PC-9 (cell line): Measurements from ENCODE around the gene DPEP1. TPM values are rescaled to one million over a fixed set of nuclear protein-coding genes. Genes with fewer than 3 reads are reported as not detected.
A peak's percentile ranks its signal among the peaks of the same experiment; 100 is the strongest.

ENCODE experiments used
- BruUV-seq: library from RNA; stranded (reverse); fragments of 400-500 nt; replicated peaks from 2 replicates; lab custom pipeline; 2021; lab: Mats Ljungman, UMichigan
- CTCF ChIA-PET: fragments of 300-600 bp; sonication (Branson Sonifier 250); formaldehyde crosslinking; loops from one replicate; lab custom pipeline; 2022; ENCODE audit warnings: antibody characterized with exemption; lab: Charles Lee
- POLR2A ChIA-PET: fragments of 300-600 bp; sonication (Branson Sonifier 250); formaldehyde crosslinking; loops from one replicate; lab custom pipeline; 2022; ENCODE audit warnings: antibody characterized with exemption; ENCODE audit not compliant: unreplicated experiment; lab: Charles Lee
- DNase-seq, 2 experiments: peaks; one replicate each; pipeline versions ENCODE4 v3.0.0 to v3.0.0-alpha.2; 2015 to 2022; ENCODE audit warnings: mixed read lengths in 1 of 2
- H2AFZ ChIP-seq: fragments of 200-600 bp; sonication (generic); 2 replicates; pipeline ENCODE4 v1.8.1; 2017; ENCODE audit warnings: antibody characterized with exemption
- H3F3A ChIP-seq: fragments of 200-600 bp; sonication (generic); 2 replicates; pipeline ENCODE4 v1.8.1; 2017; ENCODE audit warnings: antibody characterized with exemption, mild to moderate bottlenecking, low read depth; ENCODE audit not compliant: insufficient read depth
- H3K27ac ChIP-seq: fragments of 200-600 bp; sonication (generic); 2 replicates; pipeline ENCODE4 v1.6.1; 2016; ENCODE audit warnings: mixed run types
- H3K27me3 ChIP-seq: fragments of 200-600 bp; sonication (generic); 2 replicates; pipeline ENCODE4 v1.6.1; 2016; ENCODE audit warnings: low read depth, mixed run types; ENCODE audit not compliant: insufficient read depth
- H3K36me3 ChIP-seq: fragments of 200-600 bp; sonication (generic); 2 replicates; pipeline ENCODE4 v1.6.1; 2016; ENCODE audit warnings: low read depth, mixed run types
- H3K4me1 ChIP-seq: fragments of 200-600 bp; sonication (generic); replicated peaks from 2 replicates; pipeline ENCODE4 v1.6.1; 2016; ENCODE audit warnings: mixed run types; ENCODE audit not compliant: insufficient read depth
- H3K4me2 ChIP-seq: fragments of 200-600 bp; sonication (generic); 2 replicates; pipeline ENCODE4 v1.6.1; 2017; ENCODE audit warnings: mixed run types
- H3K4me3 ChIP-seq: fragments of 200-600 bp; sonication (generic); 2 replicates; pipeline ENCODE4 v1.6.1; 2016; ENCODE audit warnings: mixed run types
- H3K79me2 ChIP-seq: fragments of 200-600 bp; sonication (generic); 2 replicates; pipeline ENCODE4 v1.6.1; 2017; ENCODE audit warnings: low read depth, mixed run types
- H3K9me2 ChIP-seq: fragments of 200-600 bp; sonication (generic); 2 replicates; pipeline ENCODE4 v1.8.1; 2017; ENCODE audit warnings: mild to moderate bottlenecking; ENCODE audit not compliant: insufficient read depth
- H3K9me3 ChIP-seq: fragments of 200-600 bp; sonication (generic); 2 replicates; pipeline ENCODE4 v1.8.1; 2016; ENCODE audit warnings: low read depth; ENCODE audit not compliant: insufficient read depth
- H4K20me1 ChIP-seq: fragments of 200-600 bp; sonication (generic); 2 replicates; pipeline ENCODE4 v1.8.1; 2017; ENCODE audit not compliant: insufficient read depth
- CTCF ChIP-seq: fragments of 200-600 bp; sonication (generic); conservative IDR thresholded peaks from 2 replicates; pipeline ENCODE4 v1.6.1; 2017; ENCODE audit warnings: mixed run types, antibody characterized with exemption, mild to moderate bottlenecking, moderate library complexity
- EZH2 ChIP-seq: fragments of 200-600 bp; sonication (generic); IDR thresholded peaks from 2 replicates; pipeline ENCODE4 v1.8.0; 2017; ENCODE audit warnings: antibody characterized with exemption, low read depth
- intact Hi-C: fragments of 100-400 bp; cut with micrococcal nuclease; formaldehyde crosslinking; loops from one replicate; pipeline ENCODE4 v1.10.0; 2022; ENCODE audit not compliant: unreplicated experiment
- total RNA-seq: library from RNA; stranded (reverse); gene quantifications from 2 replicates; pipeline ENCODE4 v1.2.3, GENCODE V29; 2021

The DPEP1 gene
- total RNA-seq, 1 experiment from 2014 or later = not detected

- peaks cover 14% of the 10 kb centered on the region for H4K20me1 ChIP-seq
- H3K4me3 ChIP-seq = peak overlapping the region; percentile 93
- H3K4me1 ChIP-seq = peaks cover 18% of the 10 kb centered on the region
- BruUV-seq = TSS peak; percentile 50
- DNase-seq = no peak
- CTCF ChIA-PET = interaction anchor here (0.6 to 0.7 kb wide), 2 partner anchors 42 to 253 kb away, joined by 12 to 16 read pairs; no protein-coding TSS in a partner anchor
- intact Hi-C loops = no loop called here
- no peaks in the 10 kb centered on the region for H3K9me2 ChIP-seq
- 0 out of 2 replicates have a peak, but pooled peaks cover 5% of the 10 kb centered on the region for H3K36me3 ChIP-seq
- H3K27me3 ChIP-seq = no peaks in the 10 kb centered on the region
- H3K79me2 ChIP-seq = peaks cover 69% of the 10 kb centered on the region
- H3K9me3 ChIP-seq = no peaks in the 10 kb centered on the region
- no peak overlapping the region for H2AFZ ChIP-seq
- peaks cover 9% of the 10 kb centered on the region; the same call in 1 of the 2 replicates for H3F3A ChIP-seq
- TF ChIP-seq EZH2 = no peak
- no peak for TF ChIP-seq CTCF
- peak overlapping the region; percentile 81 for H3K4me2 ChIP-seq
- POLR2A ChIA-PET = no interaction called here
- no peak overlapping the region for H3K27ac ChIP-seq
These were observed 43.1 kb downstream of the DPEP1 start for GRCh38 chr16:89656435-89657121.

GRCh38 chr16:89657442-89658220, 44.2 kb downstream of the DPEP1 start, which contains the start of the genes CHMP1A and SPATA33:
Gene CHMP1A (minus strand): TSS chr16:89657708. CDS start chr16:89657588, 120 bp downstream.
Gene SPATA33 (plus strand): TSS chr16:89657836. CDS start chr16:89657912, 76 bp downstream.
- ChIA-PET CTCF (interaction anchor here (0.6 to 0.7 kb wide), 3 partner anchors 8 to 57 kb away, joined by 3 to 12 read pairs (median 12); no protein-coding TSS in a partner anchor), POLR2A (interaction anchor here (0.5 to 0.6 kb wide), 2 partner anchors 52 to 62 kb away, joined by 3 to 10 read pairs; no protein-coding TSS in a partner anchor)
- Histone ChIP-seq H3K27ac (no peak within 1 kb of the TSS), H3K4me3 (peak within 1 kb of the TSS; percentile 93), H3K27me3 (no peaks in the 10 kb centered on the region), H3K9me3 (no peaks in the 10 kb centered on the region), H3K79me2 (peaks cover 64% of the 10 kb centered on the region), H3F3A (peaks cover 9% of the 10 kb centered on the region; the same call in 1 of the 2 replicates), H3K4me1 (peaks cover 18% of the 10 kb centered on the region), H2AFZ (peak within 1 kb of the TSS; percentile 95), H4K20me1 (peaks cover 14% of the 10 kb centered on the region), H3K36me3 (0 out of 2 replicates have a peak, but pooled peaks cover 12% of the 10 kb centered on the region), H3K4me2 (peak within 1 kb of the TSS; percentile 81), H3K9me2 (no peaks in the 10 kb centered on the region)
- TF ChIP-seq EZH2 = no peak
- no peak for TF ChIP-seq CTCF
- intact Hi-C loops = no loop called here
- peak; percentile 66 to 95 for DNase-seq
- no TSS peak for BruUV-seq
